GM19468 (cell line): ENCODE data around the gene DOK3.

Experiments
- ATAC-seq: cut with Tn5 transposase; IDR thresholded peaks from one replicate; pipeline ENCODE4 v1.9.1; 2021; ENCODE audit warnings: mild to moderate bottlenecking, moderate library complexity, moderate number of reproducible peaks; ENCODE audit not compliant: unreplicated experiment; ENCODE audit errors: extremely low read depth

The DOK3 gene

GRCh38 chr5:177470759-177471536 is 38.7 kb downstream of the DOK3 start:
- ATAC-seq = no peak

- no peak for ATAC-seq
Measured at GRCh38 chr5:177469750-177470525, 39.7 kb downstream of the DOK3 start.

- no peak for ATAC-seq
Measured at GRCh38 chr5:177468685-177469628, 40.7 kb downstream of the DOK3 start.

GRCh38 chr5:177468329-177468684 is 41.3 kb downstream of the DOK3 start:
- no peak for ATAC-seq

GRCh38 chr5:177467436-177467835 is 42.2 kb downstream of the DOK3 start:
- no peak for ATAC-seq

- no peak for ATAC-seq
Measured at GRCh38 chr5:177466861-177467260, 42.8 kb downstream of the DOK3 start.

GRCh38 chr5:177465044-177465443 is 44.6 kb downstream of the DOK3 start:
- ATAC-seq = no peak

GRCh38 chr5:177462021-177462670 is 47.5 kb downstream of the DOK3 start:
- no peak for ATAC-seq

- ATAC-seq = no peak
Measured at GRCh38 chr5:177459819-177460628, 49.6 kb downstream of the DOK3 start.

GRCh38 chr5:177459357-177459756 is 50.3 kb downstream of the DOK3 start:
- ATAC-seq = no peak

- no peak for ATAC-seq
Measured at GRCh38 chr5:177458912-177459350, 50.7 kb downstream of the DOK3 start.

GRCh38 chr5:177457852-177458681 is 51.6 kb downstream of the DOK3 start:
- ATAC-seq = no peak

GRCh38 chr5:177456976-177457851 is 52.4 kb downstream of the DOK3 start:
- no peak for ATAC-seq

GRCh38 chr5:177456591-177456964 is 53.0 kb downstream of the DOK3 start:
- no peak for ATAC-seq

GRCh38 chr5:177455661-177456590 is 53.7 kb downstream of the DOK3 start:
- ATAC-seq = no peak

- ATAC-seq = peak; percentile 13
Measured at GRCh38 chr5:177455036-177455660, 54.5 kb downstream of the DOK3 start.
